Left lung (tissue), 10 donors: ENCODE data around the gene GGNBP2. TPM values are rescaled to one million over a fixed set of nuclear protein-coding genes. Genes with fewer than 3 reads are reported as not detected.

Source experiments
- ATAC-seq: fragments of 200-7000 bp; cut with Tn5 transposase; one replicate; pipeline ENCODE4 v1.9.1; 2020; ENCODE audit warnings: moderate library complexity
- DNase-seq, 4 donors: peaks; one replicate each; pipeline ENCODE4 v3.0.0-alpha.2; 2013 to 2020
- H3K27ac ChIP-seq, 2 donors: fragments of 200-600 bp; sonication (generic) in 1 of 2; one replicate each; pipeline versions ENCODE4 v1.5.0 to v1.8.0; 2020 to 2021
- H3K27me3 ChIP-seq, 2 donors: fragments of 200-600 bp; sonication (generic) in 1 of 2; one replicate each; pipeline versions ENCODE4 v1.5.0 to v1.8.0; 2020 to 2021
- H3K36me3 ChIP-seq, 2 donors: fragments of 200-600 bp; sonication (generic) in 1 of 2; one replicate each; pipeline versions ENCODE4 v1.5.0 to v1.8.0; 2020 to 2021
- H3K4me1 ChIP-seq, 2 donors: fragments of 200-600 bp; one replicate each; pipeline ENCODE4 v1.8.0; 2021
- H3K4me3 ChIP-seq, 2 donors: fragments of 200-600 bp; sonication (generic) in 1 of 2; one replicate each; pipeline versions ENCODE4 v1.5.0 to v1.8.0; 2020 to 2021; ENCODE audit warnings: mild to moderate bottlenecking in 1 of 2
- H3K9me3 ChIP-seq, 2 donors: fragments of 200-600 bp; sonication (generic) in 1 of 2; one replicate each; pipeline versions ENCODE4 v1.5.0 to v1.8.0; 2020 to 2021
- intact Hi-C, 2 donors: fragments of 100-400 bp; cut with DNase I; formaldehyde crosslinking; loops; one replicate each; pipeline versions ENCODE4 v1.11.2 to v1.14.2; 2022
- polyA plus RNA-seq, 6 donors: library from polyadenylated mRNA; unstranded; fragments of 120-200 nt; gene quantifications; one replicate each; pipeline ENCODE4 v1.2.1, GENCODE V29; 2013; ENCODE audit not compliant: insufficient read length in 6 of 6
- total RNA-seq, 2 donors: library from RNA; stranded (reverse); fragmentation: NEBNext Ultra II Directional; extraction: Animal tissue kit (Norgen Biotek cat#: 25700); gene quantifications; one replicate each; pipeline ENCODE4 v1.2.1, GENCODE V29; 2021
- TF ChIP-seq, protein P1 (sequence below), 2 donors: fragments of 200-600 bp; sonication (generic) in 1 of 2; IDR thresholded peaks; one replicate each; pipeline versions ENCODE4 v1.5.0 to v1.8.0; 2021; ENCODE audit warnings: antibody characterized with exemption in 2 of 2
- donor health status: DM: no; HTN: yes; CAD: no.
- donor health status: DM: no; HTN: no; CAD: no.

Gene GGNBP2
- total and polyA plus RNA-seq, 8 donors, result 64.7 to 106 (median 94.0) TPM

- no peak for ATAC-seq
- intact Hi-C loops, result no loop called here
- TF ChIP-seq, protein P1, sequence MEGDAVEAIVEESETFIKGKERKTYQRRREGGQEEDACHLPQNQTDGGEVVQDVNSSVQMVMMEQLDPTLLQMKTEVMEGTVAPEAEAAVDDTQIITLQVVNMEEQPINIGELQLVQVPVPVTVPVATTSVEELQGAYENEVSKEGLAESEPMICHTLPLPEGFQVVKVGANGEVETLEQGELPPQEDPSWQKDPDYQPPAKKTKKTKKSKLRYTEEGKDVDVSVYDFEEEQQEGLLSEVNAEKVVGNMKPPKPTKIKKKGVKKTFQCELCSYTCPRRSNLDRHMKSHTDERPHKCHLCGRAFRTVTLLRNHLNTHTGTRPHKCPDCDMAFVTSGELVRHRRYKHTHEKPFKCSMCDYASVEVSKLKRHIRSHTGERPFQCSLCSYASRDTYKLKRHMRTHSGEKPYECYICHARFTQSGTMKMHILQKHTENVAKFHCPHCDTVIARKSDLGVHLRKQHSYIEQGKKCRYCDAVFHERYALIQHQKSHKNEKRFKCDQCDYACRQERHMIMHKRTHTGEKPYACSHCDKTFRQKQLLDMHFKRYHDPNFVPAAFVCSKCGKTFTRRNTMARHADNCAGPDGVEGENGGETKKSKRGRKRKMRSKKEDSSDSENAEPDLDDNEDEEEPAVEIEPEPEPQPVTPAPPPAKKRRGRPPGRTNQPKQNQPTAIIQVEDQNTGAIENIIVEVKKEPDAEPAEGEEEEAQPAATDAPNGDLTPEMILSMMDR (IDR thresholded peaks at IDR 0.05), result no peak
These were observed 73.1 kb downstream of the GGNBP2 start for GRCh38 chr17:36617773-36618172.

DNA sequence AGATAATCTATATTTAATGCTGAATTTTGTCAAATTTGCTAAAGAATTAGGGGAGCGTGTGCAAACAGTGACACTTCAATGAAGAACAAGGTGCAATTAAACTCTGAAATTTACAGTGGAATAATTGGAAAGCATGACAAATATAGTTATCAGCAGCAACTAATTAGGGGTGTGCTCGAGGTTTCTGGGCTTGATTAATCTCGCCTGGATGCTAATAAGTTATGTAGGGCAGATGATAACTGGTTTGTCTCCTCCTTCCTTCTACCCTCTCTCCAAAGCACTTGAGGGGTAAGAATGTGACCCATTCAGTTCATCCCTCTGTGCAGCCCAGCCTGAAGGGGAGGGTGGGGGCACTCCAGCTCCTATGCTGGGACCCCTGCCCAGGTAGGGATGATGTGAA is 78.6 kb downstream of the GGNBP2 start:
- H3K36me3 ChIP-seq, result no peaks in the 10 kb centered on the region
- H3K9me3 ChIP-seq, result no peaks in the 10 kb centered on the region
- no peak overlapping the region for H3K4me3 ChIP-seq
- ATAC-seq (no peak), DNase-seq (no peak)
- TF ChIP-seq, protein P1 (IDR thresholded peaks at IDR 0.05), result no peak
- H3K27ac ChIP-seq, result no peak overlapping the region
- intact Hi-C loops, result no loop called here
- H3K27me3 ChIP-seq, result peaks cover 0 to 2% of the 10 kb centered on the region in 2 donors
- H3K4me1 ChIP-seq, result no peaks in the 10 kb centered on the region

More at GRCh38 chr17:36617773-36618172, 73.1 kb downstream of the GGNBP2 start:
- Histone ChIP-seq H3K36me3 (no peaks in the 10 kb centered on the region), H3K27ac (no peak overlapping the region), H3K27me3 (peaks cover 0 to 56% of the 10 kb centered on the region in 2 donors), H3K4me3 (no peak overlapping the region), H3K9me3 (no peaks in the 10 kb centered on the region), H3K4me1 (no peaks in the 10 kb centered on the region)
- DNase-seq, result no peak

DNA sequence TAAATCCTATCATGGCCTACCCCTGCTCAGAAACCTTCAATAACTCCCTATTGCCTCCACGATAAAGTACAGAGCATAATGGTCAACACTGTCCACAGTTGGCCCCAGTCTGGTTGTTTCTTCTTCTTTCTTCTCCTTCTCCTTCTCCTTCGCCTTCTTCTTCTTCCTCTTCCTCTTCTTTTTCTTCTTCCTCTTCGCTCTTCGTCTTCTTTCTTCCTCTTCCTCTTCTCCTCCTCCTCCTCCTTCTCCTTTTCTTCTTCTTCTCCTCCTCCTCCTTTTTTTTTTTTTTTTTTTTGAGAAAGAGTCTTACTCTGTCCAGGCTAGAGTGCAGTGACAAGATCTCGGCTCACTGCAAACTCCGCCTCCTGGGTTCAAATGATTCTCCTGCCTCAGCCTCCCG is 80.5 kb downstream of the GGNBP2 start:
- Histone ChIP-seq H3K4me1 (no peaks in the 10 kb centered on the region), H3K27ac (no peak overlapping the region), H3K27me3 (peaks cover 0 to 9% of the 10 kb centered on the region in 2 donors), H3K36me3 (no peaks in the 10 kb centered on the region), H3K4me3 (no peak overlapping the region), H3K9me3 (no peaks in the 10 kb centered on the region)
- intact Hi-C loops, result loop anchor here in 1 of 2 donors (5.0 kb wide), 1 partner anchor 422 kb away; no protein-coding TSS in a partner anchor
- TF ChIP-seq, protein P1 (IDR thresholded peaks at IDR 0.05), result no peak
- ATAC-seq (no peak), DNase-seq (no peak)

- no peaks in the 10 kb centered on the region for H3K4me1 ChIP-seq
- ATAC-seq (no peak), DNase-seq (no peak)
- no peaks in the 10 kb centered on the region for H3K9me3 ChIP-seq
- intact Hi-C loops, result loop anchor here in 1 of 2 donors (5.0 kb wide), 1 partner anchor 420 kb away; no protein-coding TSS in a partner anchor
- TF ChIP-seq, protein P1 (IDR thresholded peaks at IDR 0.05), result no peak
- H3K36me3 ChIP-seq, result no peaks in the 10 kb centered on the region
- H3K27me3 ChIP-seq, result peaks cover 0 to 11% of the 10 kb centered on the region in 2 donors
- H3K27ac ChIP-seq, result no peak overlapping the region
- no peak overlapping the region for H3K4me3 ChIP-seq
These were observed 82.4 kb downstream of the GGNBP2 start for GRCh38 chr17:36627101-36627500.

GRCh38 chr17:36628576-36628975 is 83.9 kb downstream of the GGNBP2 start:
- Histone ChIP-seq H3K27ac (no peak overlapping the region), H3K4me1 (no peaks in the 10 kb centered on the region), H3K9me3 (no peaks in the 10 kb centered on the region), H3K4me3 (no peak overlapping the region), H3K36me3 (no peaks in the 10 kb centered on the region), H3K27me3 (peaks cover 0 to 17% of the 10 kb centered on the region in 2 donors)
- ATAC-seq (no peak), DNase-seq (no peak)
- intact Hi-C loops, result loop anchor here in 1 of 2 donors (5.0 kb wide), 1 partner anchor 419 kb away; no protein-coding TSS in a partner anchor
- TF ChIP-seq, protein P1 (IDR thresholded peaks at IDR 0.05), result no peak
